Keratinocyte (primary cell): ENCODE data around the gene RABL6. TPM values are rescaled to one million over a fixed set of nuclear protein-coding genes. Genes with fewer than 3 reads are reported as not detected.
A peak's percentile ranks its signal among the peaks of the same experiment; 100 is the strongest.
"Not testable (repeated sequence)": the region's sequence is repeated elsewhere in the genome, so short reads cannot be mapped to it uniquely, and the experiment has no call there.

Source experiments
- DNase-seq: peaks from one replicate; pipeline ENCODE4 v3.0.0-alpha.2; 2011; ENCODE audit warnings: low read depth, missing footprints, low spot score
- FAIRE-seq: peaks from 2 replicates; lab custom pipeline; 2011; peaks lifted over from hg19 to GRCh38; lab: Jason Lieb, UNC
- H2AFZ ChIP-seq: 2 replicates; pipeline ENCODE4 v1.6.0; 2012; ENCODE audit warnings: low read length, control low read depth, inconsistent platforms; ENCODE audit not compliant: control insufficient read depth
- H3K27ac ChIP-seq: 2 replicates; pipeline ENCODE4 v1.5.1; 2011; ENCODE audit warnings: low read length; ENCODE audit not compliant: control insufficient read depth, insufficient read depth
- H3K27me3 ChIP-seq: 3 replicates; pipeline ENCODE4 v1.6.0; 2011; ENCODE audit warnings: low read length; ENCODE audit not compliant: control insufficient read depth, insufficient read depth; ENCODE audit errors: extremely low read depth
- H3K36me3 ChIP-seq, 2 experiments: 2 replicates in 1 of 2; 3 replicates in 1 of 2; pipeline ENCODE4 v1.5.1; 2011; ENCODE audit warnings: low read length in 2 of 2, mild to moderate bottlenecking in 1 of 2; ENCODE audit not compliant: control insufficient read depth in 2 of 2, insufficient read depth in 2 of 2; ENCODE audit errors: extremely low read depth in 1 of 2
- H3K4me1 ChIP-seq: 3 replicates; pipeline ENCODE4 v1.5.1; 2011; ENCODE audit warnings: low read length; ENCODE audit not compliant: control insufficient read depth, insufficient read depth; ENCODE audit errors: extremely low read depth
- H3K4me2 ChIP-seq: 3 replicates; pipeline ENCODE4 v1.6.0; 2011; ENCODE audit warnings: low read depth, low read length; ENCODE audit not compliant: control insufficient read depth, insufficient read depth; ENCODE audit errors: extremely low read depth
- H3K4me3 ChIP-seq, 3 experiments: fragments of 200-600 bp in 1 of 3; sonication (generic) in 1 of 3; 2 replicates in 2 of 3; 3 replicates in 1 of 3; pipeline ENCODE4 v1.5.1; 2011 to 2016; ENCODE audit warnings: low read length in 3 of 3, mild to moderate bottlenecking in 3 of 3, control low read depth in 2 of 3, inconsistent platforms in 1 of 3, low read depth in 1 of 3, mixed read lengths in 1 of 3, mixed run types in 1 of 3, moderate library complexity in 1 of 3; ENCODE audit not compliant: control insufficient read depth in 2 of 3, insufficient read depth in 2 of 3; ENCODE audit errors: extremely low read depth in 1 of 3
- H3K79me2 ChIP-seq: 2 replicates; pipeline ENCODE4 v1.6.0; 2012; ENCODE audit warnings: low read length; ENCODE audit not compliant: control insufficient read depth, insufficient read depth
- H3K9ac ChIP-seq: 3 replicates; pipeline ENCODE4 v1.6.0; 2011; ENCODE audit warnings: low read length; ENCODE audit not compliant: control insufficient read depth, insufficient read depth; ENCODE audit errors: extremely low read depth
- H3K9me1 ChIP-seq: 3 replicates; pipeline ENCODE4 v1.6.0; 2011; ENCODE audit warnings: low read length; ENCODE audit not compliant: control insufficient read depth, insufficient read depth; ENCODE audit errors: extremely low read depth
- H3K9me3 ChIP-seq: 2 replicates; pipeline ENCODE4 v1.5.1; 2012; ENCODE audit warnings: low read depth, low read length; ENCODE audit not compliant: control insufficient read depth
- H4K20me1 ChIP-seq: 3 replicates; pipeline ENCODE4 v1.6.0; 2011; ENCODE audit warnings: low read length; ENCODE audit not compliant: control insufficient read depth, insufficient read depth; ENCODE audit errors: extremely low read depth
- EZH2 ChIP-seq: IDR thresholded peaks from one replicate; pipeline ENCODE4 v1.6.1; 2012; ENCODE audit warnings: inconsistent platforms, mild to moderate bottlenecking, low read length, moderate library complexity
- dilution Hi-C: fragments of 300-500 bp; cut with MboI; formaldehyde crosslinking; loops from one replicate; pipeline ENCODE4 v1.7.0; 2020; ENCODE audit warnings: low sequenced_read_pairs; ENCODE audit not compliant: extremely low pct_ligation_motif_present
- polyA plus RNA-seq, 5 experiments: library from polyadenylated mRNA; depleted of rRNA in 3 of 5; stranded (reverse) in 3 of 5; stranded (forward) in 1 of 5; unstranded in 1 of 5; fragments of >200 nt; gene quantifications; 1 replicate in 1 of 5; 2 replicates in 3 of 5; 3 replicates in 1 of 5; pipeline versions ENCODE4 v1.2.1 to v1.2.3, GENCODE V29; 2011 to 2012; ENCODE audit warnings: missing spikeins in 2 of 5, low read depth in 1 of 5, low replicate concordance in 1 of 5
- TF ChIP-seq, protein P1 (sequence below), 3 experiments: IDR thresholded peaks in 1 of 3; conservative IDR thresholded peaks in 1 of 3; optimal IDR thresholded peaks in 1 of 3; 2 replicates in 2 of 3; 3 replicates in 1 of 3; pipeline versions ENCODE3 to v1.5.1; 2011; ENCODE audit warnings: low read length in 3 of 3, mild to moderate bottlenecking in 3 of 3, moderate library complexity in 2 of 3, control low read depth in 1 of 3, inconsistent platforms in 1 of 3; ENCODE audit not compliant: insufficient read depth in 2 of 3; ENCODE audit errors: extremely low read depth in 1 of 3

RABL6 gene
- polyA plus RNA-seq, 1 donor (not counting 4 experiments of a cell fraction or from before 2014, with no cell fraction given): 46.3 TPM

DNA sequence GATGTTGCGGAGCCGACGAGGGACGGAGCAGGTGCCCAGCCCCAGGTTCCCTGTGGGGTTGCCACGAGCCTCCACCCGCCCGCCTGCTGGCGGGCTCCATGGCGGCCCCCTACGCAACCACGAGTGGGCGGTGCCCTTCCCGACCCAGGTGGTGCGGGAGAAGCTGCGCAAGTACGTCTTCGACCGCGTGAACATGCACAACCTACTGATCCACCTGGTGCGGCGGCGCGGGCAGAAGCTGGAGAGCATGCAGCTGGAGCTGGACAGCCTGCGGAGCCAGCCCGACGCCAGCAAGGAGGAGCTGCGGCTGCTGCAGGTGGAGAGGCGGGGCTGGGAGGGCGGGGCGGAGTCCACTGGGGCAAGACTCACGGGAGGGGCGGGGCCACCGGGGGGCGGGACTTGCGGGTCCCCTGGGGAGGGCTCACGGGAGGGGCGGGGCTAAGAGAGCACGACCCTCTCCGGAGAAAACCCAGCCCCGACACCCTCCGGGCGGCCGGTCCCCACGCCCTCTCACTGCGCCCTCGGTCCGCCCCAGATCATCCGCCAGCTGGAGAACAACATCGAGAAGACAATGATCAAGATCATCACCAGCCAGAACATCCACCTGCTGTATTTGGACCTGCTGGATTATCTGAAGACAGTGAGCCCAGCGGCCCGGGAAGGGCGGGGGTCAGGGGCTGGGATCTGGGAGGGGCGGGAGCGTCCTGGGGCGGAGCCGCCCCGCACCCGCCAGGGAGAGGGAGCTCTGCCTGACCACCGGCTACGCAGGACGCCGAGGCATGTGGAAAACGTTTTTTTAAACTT, 7.7 kb upstream of the RABL6 start:
- Histone ChIP-seq H3K79me2 (no peaks in the 10 kb centered on the region), H3K9me3 (no peaks in the 10 kb centered on the region), H3K9me1 (no peaks in the 10 kb centered on the region), H3K27me3 (peaks cover 29% of the 10 kb centered on the region), H3K4me2 (peak overlapping the region; percentile 66), H3K9ac (no peak overlapping the region), H3K27ac (no peak overlapping the region), H2AFZ (peak overlapping the region; percentile 22), H3K36me3 (no peaks in the 10 kb centered on the region), H3K4me1 (peaks cover 19% of the 10 kb centered on the region), H3K4me3 (peak overlapping the region; percentile 19 to 42 (median 27)), H4K20me1 (no peaks in the 10 kb centered on the region)
- peak; percentile 50 for DNase-seq
- FAIRE-seq: no peak
- dilution Hi-C loops: loop anchor here (25.0 kb wide), 1 partner anchor 137 kb away; the partner anchor contains the start of genes C8G and FBXW5
- no peak for TF ChIP-seq EZH2
- TF ChIP-seq, protein P1, sequence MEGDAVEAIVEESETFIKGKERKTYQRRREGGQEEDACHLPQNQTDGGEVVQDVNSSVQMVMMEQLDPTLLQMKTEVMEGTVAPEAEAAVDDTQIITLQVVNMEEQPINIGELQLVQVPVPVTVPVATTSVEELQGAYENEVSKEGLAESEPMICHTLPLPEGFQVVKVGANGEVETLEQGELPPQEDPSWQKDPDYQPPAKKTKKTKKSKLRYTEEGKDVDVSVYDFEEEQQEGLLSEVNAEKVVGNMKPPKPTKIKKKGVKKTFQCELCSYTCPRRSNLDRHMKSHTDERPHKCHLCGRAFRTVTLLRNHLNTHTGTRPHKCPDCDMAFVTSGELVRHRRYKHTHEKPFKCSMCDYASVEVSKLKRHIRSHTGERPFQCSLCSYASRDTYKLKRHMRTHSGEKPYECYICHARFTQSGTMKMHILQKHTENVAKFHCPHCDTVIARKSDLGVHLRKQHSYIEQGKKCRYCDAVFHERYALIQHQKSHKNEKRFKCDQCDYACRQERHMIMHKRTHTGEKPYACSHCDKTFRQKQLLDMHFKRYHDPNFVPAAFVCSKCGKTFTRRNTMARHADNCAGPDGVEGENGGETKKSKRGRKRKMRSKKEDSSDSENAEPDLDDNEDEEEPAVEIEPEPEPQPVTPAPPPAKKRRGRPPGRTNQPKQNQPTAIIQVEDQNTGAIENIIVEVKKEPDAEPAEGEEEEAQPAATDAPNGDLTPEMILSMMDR (optimal IDR thresholded peaks at IDR 0.05 in 1 of 3, IDR thresholded peaks at IDR 0.05 in 1 of 3, conservative IDR thresholded peaks at IDR 0.05 in 1 of 3; ENCODE audit: extremely low read depth in 1 of 3, insufficient read depth in 2 of 3, low read length in 3 of 3): peak in 1 of 3 experiments; percentile 1

DNA sequence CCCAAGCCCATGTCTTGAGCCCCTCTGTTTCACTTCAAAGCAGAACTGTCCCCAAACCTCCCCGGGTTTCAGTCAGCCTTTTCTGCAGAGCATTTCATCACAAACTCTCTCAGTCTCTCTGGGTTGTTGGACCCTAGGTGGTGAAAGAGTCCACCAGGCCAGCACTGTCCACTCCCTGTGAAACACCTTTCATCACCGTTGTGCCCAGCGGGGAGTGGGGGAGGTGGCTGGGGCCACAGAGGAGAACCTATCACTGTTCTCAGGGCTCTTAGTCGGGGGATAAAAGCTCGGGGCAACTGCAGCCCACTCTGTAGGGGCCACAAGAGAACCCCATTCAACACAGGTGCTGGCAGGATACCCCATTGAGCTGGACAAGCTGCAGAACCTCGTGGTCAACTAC, 5.4 kb upstream of the RABL6 start:
- peaks cover 16% of the 10 kb centered on the region for H3K27me3 ChIP-seq
- H3K4me1 ChIP-seq: peaks cover 26% of the 10 kb centered on the region
- H3K9ac ChIP-seq: no peak overlapping the region
- no peaks in the 10 kb centered on the region for H3K9me1 ChIP-seq
- H3K9me3 ChIP-seq: no peaks in the 10 kb centered on the region
- H3K27ac ChIP-seq: no peak overlapping the region
- TF ChIP-seq, protein P1 (optimal IDR thresholded peaks at IDR 0.05 in 1 of 3, IDR thresholded peaks at IDR 0.05 in 1 of 3, conservative IDR thresholded peaks at IDR 0.05 in 1 of 3; ENCODE audit: extremely low read depth in 1 of 3, insufficient read depth in 2 of 3, low read length in 3 of 3): no peak
- no peak for TF ChIP-seq EZH2
- dilution Hi-C loops: loop anchor here (25.0 kb wide), 1 partner anchor 135 kb away; the partner anchor contains the start of genes C8G and FBXW5
- DNase-seq (no peak), FAIRE-seq (no peak)
- no peaks in the 10 kb centered on the region for H3K36me3 ChIP-seq
- no peaks in the 10 kb centered on the region for H3K79me2 ChIP-seq
- H3K4me3 ChIP-seq: no peak overlapping the region
- no peaks in the 10 kb centered on the region for H4K20me1 ChIP-seq
- no peak overlapping the region for H3K4me2 ChIP-seq
- H2AFZ ChIP-seq: no peak overlapping the region

DNA sequence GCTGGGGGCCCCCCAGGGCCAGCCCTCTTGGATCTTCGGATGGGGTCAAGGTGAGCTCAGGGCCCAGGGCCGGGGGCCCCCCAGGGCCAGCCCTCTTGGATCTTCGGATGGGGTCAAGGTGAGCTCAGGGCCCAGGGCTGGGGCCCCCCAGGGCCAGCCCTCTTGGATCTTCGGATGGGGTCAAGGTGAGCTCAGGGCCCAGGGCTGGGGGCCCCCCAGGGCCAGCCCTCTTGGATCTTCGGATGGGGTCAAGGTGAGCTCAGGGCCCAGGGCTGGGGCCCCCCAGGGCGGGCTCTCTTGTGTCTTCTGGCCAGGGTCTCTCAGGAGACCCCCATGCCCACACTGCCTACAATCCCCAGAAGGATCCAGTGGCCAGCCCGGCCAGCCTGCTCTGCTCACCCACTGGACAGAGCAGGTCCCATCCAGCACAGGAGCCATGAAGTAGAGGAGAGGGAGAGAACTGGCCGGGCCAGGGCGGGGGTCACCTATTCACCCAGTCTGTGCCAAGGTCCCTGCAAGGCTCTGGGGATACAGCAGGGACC, 4.7 kb upstream of the RABL6 start:
- not testable (repeated sequence) for H2AFZ ChIP-seq, H3K79me2 ChIP-seq, H3K27ac ChIP-seq, H3K9ac ChIP-seq, H3K4me3 ChIP-seq, H3K4me2 ChIP-seq, H3K9me1 ChIP-seq, H3K36me3 ChIP-seq, H4K20me1 ChIP-seq, FAIRE-seq, H3K9me3 ChIP-seq, DNase-seq
- Histone ChIP-seq H3K27me3 (peaks cover 16% of the 10 kb centered on the region), H3K4me1 (peaks cover 26% of the 10 kb centered on the region)
- dilution Hi-C loops: loop anchor here (25.0 kb wide), 1 partner anchor 134 kb away; the partner anchor contains the start of genes C8G and FBXW5
